ENCODE data around the gene ROBO1.
"Not testable (repeated sequence)": the region's sequence is repeated elsewhere in the genome, so short reads cannot be mapped to it uniquely, and the experiment has no call there.

ROBO1 gene

DNA sequence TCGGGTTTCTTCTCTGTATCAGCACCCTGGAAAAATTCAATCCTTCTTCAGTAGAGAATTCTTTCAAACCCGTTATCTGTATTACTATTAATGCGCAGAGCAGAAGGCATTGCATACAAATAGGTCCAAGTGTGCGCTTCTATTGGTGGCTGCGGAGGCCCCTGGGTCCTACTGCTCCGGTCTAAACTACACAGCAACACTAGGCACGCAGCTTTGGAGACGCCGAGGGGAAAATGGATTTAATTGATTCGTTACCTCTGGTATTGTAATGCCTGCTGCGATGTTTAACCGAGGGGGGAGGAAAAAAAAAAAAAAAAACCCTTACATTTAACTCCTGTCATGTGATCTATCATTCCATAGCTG is at the start of gene ROBO1:
ROBO1 (minus strand) TSS at position 94 of the 363 bp plus-strand sequence.
- no peak for DNase-seq

DNA sequence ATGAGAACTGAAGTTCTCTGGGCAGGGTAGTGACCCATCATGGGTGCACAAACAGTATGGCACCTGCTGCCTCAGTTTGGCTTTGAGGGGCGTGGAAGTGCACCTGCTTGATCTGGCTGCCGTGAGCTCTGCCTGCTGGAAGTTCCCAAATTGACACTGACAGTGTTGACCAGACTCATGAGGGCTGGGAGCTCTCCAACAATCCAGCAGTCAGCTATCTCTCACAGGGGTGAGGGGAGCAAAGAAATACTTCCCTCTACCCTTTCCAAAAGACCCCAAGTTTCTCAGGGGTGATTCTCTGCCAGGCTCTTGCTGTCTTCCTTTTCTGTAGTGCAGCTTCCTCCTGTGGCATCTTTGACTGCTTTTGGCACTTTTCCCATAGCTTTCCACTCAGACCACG is 49.4 kb upstream of the ROBO1 start:
- no peak for DNase-seq

DNA sequence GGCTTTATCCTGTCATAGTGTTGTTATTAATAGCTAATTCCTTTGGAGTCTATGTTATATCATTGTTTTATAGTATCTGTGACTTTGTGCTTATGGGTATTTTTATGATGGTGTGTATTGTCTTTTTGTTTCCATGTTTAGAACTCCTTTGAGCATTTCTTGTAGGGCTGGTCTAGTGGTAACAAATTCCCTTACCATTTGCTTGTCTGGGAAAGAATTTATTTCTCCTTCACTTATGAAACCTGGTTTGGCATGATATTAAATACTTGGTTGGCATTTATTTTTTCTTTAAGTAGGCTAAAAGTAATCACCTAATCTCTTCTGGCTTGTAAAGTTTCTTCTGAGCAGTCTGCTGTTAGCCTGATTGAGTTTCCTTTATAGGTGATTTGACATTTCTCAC is 47.7 kb upstream of the ROBO1 start:
- no peak for DNase-seq

DNA sequence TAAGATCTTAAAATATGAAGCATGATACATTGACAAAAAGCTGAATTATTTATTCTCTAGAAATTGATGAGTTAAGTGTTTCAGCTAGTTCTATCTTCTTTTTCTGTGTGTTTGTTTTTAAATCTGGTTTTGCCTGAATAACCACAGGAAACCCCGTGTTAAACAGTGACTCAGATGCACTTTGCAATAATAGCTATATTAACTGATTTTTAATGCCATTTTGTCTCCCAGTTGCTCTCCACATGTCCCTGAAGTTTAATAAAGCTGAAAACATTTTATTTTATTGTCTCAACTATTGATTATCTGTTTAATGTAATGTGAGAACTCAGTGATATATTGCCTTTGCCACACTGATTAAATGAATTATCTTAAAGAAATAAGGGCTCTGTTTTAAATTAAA is 42.8 kb upstream of the ROBO1 start:
- DNase-seq = no peak

DNA sequence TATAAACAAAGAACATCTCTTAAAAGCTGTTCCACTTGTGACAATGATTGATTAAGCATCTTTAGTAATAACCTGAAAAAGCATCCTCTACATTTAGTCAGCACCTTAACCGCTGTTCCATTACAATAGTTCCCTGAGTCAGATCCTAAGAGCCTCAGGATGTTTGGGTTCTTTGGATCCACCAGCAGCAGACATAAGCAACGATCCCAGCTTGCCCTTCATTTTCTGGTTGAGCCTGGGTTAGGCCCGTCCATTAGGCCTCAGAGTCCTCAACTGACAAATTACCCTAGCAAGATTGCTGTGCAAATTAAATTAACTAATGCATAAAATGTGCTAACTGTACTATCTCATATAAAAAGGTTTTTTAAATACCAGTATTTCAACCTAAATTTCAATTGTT is 42.3 kb upstream of the ROBO1 start:
- no peak for DNase-seq

DNA sequence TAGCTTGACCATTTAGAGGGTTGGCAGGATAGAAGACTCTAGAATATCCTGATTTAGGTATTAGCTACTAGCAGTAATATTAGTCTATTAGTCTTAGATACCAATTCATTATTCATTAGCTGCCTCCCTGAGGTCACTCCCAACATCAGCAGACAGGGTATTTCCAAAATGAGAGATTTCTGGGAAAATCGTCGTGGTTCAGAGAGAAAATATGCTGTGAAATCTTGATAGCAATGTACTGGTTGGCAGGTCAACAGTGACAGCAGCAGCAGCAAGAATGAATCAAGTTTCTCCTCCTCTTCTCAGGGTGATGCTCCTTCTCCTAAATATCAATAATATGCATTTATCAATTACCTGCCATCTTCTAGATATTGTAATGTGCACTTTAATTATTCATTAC is 41.3 kb upstream of the ROBO1 start:
- no peak for DNase-seq

DNA sequence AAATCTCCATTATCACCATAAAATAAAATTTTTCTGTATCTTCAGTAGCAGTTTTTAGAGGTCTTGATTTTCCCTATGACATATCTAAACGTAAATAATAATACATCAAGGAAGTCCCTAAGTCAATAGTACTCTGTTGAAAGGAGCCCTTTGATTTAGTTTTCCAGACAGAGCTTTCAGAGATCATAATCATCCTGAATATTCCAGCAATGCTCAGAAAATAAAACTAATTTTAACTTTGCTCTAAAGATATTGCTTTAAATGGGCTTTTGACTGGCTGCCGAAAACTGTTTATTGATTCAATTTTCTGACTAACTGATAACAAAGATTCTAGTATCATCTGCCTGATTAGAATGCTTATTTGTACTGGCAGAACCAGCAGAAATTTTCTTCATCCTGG is 40.7 kb upstream of the ROBO1 start:
- no peak for DNase-seq

DNA sequence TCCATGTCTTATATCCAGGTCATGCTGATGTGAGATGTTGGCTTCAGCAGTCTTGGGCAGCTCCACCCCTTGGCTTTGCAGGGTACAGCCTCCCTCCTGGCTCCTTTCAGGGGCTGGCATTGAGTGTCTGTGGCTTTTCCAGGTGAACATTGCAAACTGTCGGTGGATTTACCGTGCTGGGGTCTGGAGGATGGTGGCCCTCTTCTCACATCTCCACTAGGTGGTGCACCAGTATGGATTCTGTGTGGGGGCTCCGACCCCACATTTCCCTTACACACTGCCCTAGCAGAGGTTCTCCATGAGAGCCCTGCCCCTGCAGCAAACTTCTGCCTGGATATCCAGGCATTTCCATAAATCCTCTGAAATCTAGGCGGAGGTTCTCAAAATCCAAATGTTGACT is 22.4 kb upstream of the ROBO1 start:
- not testable (repeated sequence) for DNase-seq

DNA sequence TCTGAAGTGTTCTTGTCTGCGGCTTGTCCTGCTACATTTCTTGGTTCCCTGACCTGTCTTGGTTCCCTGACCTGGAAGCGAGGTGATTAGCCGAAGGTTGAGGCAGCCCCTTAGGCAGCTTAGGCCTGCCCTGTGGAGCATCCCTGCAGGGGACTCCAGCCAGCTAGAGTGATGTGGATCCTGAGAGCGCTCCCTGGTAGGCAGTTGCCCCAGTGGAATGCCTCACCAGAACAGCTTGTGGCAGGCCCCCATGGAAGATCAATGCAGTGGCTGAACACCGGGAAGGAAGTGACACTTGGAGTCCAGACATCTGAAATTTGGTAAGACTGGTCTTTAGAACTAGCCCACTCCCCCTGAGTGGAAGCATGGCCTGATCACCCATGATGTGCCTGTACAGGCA is 5.5 kb upstream of the ROBO1 start:
- DNase-seq = no peak

DNA sequence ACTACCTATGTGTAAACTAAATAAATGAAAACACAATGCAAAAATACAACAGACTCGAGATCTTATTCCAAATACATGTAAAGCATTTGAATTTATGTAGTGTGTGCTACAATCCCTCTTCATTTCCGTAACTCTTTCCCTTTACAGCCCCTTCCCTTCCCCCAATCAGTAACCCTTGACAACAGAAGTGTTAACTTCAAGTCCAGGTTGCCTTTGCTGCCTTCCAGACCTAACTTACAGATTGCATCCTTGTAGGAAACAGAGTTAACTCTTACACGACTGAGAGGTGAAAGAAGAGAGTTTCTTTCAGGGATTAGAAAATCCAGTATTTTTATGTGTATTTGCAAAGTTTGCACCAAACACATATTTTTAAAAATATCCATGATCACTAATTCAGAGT is 1.4 kb upstream of the ROBO1 start:
- DNase-seq = no peak

DNA sequence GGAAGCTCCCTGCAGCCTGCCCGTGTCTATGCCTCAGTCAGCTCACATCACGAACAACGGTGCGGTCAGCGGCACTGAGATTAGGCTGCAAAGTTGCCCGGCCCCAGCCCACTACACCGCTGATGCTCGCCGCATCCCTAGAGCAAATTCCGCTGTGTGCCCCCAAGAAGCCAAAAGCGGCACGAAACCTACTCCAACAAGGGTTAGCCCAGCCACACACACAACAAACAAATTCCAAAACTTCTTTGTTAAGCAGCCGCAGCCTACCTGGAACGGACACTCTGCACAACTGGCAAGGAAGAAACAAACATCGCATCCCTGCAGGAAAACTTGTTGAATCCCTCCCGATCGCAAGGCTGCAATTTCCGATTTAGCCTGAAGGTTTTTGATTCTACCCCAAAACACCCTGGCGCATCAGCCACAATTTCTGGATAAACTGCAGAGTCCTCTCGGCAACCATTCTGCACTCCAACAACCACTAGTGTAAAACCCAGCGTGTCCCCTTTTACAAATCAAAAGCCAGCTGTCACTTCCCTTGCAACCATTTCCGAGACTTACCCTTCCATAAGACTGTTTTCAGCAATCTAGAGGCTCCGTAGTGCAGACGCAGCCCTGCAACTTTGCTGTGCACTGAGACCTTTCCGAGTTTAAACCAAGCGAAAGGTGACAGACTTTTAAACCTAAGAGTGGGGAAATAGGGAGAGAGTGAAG is 449 bp downstream of the ROBO1 start:
- no peak for DNase-seq

DNA sequence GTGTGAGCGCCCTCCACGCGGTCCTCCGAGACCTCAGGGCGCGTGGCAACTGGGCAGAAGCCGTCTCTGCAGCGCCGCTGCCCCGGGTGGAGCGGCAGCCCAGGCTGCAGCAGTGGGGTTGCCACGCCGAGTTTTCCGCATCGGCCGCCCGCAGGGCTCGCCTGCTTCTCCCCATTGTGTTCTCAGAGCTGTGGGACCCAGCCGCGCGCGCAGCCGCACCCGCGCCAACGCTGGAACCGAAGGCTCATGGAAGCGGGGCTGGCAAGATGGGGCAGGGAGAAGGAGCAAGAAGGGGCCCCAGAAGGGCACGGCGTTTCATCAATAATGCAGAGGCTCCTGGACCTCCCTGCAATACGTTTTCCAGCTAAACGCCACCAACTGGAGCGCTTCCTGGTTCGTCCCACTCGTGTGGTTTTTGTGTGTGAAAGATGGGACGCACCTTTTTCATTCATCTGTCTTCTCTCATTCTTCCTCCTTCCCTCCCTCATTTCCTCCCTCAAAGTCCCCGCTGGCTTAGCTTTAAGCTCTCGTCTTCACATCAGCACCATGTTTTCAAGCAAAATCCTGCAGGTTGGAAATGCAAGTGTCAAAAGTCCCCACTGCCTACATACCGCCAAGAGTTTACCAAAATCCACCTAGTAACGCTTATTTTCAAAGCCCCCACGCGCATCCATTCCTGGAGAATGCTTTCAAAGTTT is 1.2 kb downstream of the ROBO1 start:
- DNase-seq = no peak

DNA sequence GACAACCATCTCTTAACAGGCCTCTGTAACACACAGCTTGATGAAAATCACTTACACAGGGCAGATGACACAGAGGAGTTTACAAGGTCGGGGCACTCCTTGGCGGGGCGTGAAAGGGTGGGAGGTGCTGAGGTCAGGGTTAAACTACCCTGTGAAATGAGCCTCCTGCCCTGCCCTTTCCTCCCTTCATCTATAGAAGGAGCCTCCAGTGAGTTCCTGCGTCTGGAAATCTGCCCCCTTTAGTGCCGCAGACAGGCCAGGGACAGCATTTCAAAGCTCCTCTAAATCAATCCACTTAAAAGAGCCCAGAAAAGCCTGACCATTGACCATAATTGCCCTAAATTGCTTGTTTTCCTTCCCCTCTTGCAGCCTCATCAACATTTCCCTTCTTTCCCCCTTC is 1.9 kb downstream of the ROBO1 start:
- no peak for DNase-seq

DNA sequence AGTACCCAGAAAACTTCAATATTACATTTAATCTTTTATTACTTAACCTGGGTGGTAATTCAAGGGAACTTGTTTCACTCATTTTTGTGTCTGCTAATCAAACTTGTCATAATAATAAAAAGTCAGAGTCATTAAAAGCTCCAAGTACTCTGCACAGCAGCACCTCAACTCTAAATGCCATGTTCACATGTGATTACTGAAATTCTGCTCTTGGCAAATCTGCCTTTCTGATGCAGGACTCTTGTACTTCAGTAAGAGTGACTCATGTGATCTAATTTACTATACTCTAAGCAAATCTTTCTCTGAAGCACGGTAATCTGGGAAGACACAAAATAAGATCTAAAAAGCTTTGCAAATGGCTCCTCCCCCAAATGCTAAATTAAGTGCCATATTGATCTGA is 6.4 kb downstream of the ROBO1 start:
- DNase-seq = no peak

DNA sequence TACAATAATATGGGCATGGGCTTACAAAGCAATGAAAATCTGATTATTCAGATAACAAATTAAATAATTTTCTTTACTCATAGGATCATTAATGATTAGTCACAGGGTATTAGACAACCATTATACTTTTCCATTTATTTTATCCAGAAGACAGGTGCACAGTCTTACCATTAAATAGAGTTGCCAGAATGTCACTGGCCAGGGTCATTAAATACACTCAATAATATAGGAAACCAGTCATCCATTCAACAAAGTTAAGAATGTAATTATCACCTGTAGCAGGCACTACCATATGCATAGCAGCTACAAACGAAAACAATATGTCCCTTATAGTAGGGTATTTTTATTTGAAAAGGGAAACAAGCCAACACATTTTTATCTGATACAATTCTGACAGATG is 16.1 kb downstream of the ROBO1 start:
- no peak for DNase-seq

DNA sequence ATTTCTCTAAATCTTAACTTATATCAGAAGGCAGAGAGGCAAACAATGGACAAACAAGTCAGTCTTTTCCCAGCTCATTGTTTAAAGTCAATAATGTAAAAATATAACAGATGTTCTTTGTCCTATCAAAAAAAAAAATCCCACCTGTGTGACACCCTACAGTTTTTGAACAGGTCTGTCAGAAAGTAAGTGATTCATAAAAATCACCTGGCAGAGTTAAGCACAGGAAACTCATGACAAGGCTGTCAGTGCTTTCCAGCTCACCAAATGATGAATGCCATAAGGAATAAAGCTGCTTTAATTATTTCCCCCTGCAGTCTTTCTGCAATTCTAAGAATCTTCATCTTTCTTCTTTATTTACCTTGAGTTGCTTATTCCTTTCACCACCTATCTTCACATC is 30.3 kb downstream of the ROBO1 start:
- DNase-seq = no peak

DNA sequence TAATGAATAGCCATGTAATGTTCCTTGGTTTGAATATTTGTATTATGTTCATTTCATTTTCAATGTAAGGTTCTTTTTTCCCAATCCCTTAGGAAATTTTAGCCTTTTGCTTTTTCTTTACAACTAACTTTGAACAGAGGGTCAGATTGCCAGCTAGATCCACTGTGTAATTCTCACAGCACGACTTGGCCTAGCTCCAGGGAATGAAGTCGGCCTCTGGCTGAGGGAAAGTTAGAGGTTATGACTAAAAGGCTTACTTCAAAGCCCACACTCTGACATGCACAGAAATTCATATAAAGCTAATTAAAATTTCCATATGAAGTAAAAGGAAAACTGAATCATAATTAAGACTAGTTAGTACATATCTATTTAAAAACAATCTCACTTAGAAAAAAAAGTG is 38.7 kb downstream of the ROBO1 start:
- no peak for DNase-seq

DNA sequence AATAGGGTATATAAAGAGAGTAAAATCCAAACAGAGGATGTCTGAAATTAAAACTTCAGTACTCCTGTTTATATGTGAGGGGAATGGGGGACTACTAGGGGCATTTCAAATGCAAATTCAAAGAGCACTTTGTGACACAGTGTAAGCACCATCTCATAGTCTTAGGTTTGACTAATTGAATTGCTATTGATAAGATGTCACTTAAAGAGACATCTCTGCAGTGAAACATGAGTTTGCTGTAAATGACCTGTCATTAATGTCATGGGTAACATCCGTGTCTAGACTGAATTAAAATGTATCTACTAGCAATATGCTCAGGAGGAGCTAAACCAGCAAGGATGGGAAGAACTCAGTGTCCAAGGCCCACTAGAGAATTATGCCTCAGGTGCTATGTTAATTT is 41.0 kb downstream of the ROBO1 start:
- DNase-seq = no peak

DNA sequence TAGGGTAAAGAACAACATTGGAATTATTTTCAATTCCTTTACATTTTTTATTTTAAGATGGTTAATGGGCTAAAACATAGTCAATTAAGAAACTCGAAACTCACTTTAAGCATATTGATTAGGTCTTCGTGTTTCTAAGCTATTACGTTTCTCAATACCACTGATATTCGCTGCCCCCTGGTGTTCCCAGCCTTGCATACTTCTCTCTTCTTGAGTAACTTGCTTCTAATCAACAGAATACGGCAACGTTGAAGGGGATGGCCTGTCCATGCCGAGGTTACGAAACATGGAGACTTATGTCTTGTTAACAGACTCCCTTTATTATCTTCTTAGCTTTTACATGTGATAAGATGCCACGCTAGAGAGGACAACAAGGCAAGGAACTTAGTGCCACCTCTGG is 43.6 kb downstream of the ROBO1 start:
- no peak for DNase-seq

DNA sequence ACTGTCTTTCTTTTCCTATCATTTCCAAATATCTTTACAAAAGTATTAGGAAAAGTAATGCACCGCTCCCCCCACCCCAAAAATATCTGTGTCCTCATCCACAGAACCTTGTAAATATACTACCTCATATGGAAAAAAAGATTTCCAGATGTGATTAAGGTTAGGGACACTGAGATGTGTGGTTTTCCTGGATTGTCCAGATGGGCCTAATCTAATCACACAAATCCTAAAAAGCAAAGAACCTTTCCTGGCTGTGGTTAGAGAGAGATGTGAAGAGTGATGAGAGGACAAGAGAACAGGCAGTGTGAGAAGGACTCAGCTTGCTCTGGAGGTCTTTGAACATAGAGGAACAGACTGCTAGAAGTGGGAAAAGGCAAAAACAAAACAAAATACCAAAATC is 77.7 kb downstream of the ROBO1 start:
- DNase-seq = no peak

DNA sequence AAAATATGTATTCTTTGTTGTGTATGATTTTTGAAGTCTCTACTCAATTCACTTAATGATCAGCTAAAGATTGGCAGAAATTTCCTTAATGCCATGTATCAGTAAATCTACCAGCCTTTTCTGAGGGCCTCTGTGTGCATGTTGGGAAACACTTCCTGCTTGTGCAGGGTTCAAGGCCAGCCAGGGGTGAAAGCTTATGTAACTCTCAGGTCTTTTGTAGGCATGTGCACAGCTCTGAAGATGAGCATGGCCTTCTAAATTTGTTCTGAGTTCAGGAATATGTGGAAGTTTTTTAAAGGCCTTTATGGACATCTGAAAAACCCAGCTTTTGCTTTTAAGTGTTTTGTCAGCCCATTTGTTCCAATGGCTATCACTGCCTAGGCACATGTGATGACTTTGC is 82.7 kb downstream of the ROBO1 start:
- no peak for DNase-seq

DNA sequence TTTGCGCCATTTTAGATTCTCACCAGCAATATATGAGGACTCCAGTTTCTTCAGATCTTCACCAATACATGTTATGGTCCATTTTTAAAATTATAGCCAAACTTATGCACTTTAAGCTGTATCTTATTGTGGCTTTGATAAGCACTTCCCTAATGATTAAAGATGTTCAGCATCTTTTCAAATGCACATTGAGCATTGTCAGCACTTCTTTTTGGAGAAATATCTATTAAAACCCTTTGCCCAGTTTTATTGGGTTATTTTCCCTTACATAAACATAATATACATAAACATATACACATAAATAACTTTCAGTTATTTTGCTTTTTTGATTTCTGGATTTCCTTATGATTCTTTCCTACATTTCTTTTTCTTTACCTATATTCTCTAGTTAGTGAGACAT is 83.8 kb downstream of the ROBO1 start:
- no peak for DNase-seq

DNA sequence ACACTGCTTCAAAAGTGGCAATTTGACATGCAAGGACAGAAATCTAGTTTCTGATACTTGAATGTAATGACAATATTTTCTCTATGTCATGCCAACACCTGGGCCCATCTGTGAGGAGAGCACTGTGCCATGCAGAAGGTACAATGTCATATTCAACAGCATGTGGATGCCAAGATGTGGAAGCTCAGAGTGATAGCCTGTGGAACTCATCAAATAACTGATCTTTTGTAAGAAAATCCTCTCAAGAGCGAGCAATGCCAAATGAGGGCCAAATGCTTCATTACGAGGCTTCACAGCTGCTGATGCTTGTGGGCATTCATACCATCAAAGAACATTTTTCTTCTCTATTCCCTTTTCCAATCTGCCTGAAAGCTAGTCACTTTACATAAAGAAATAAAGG is 95.1 kb downstream of the ROBO1 start:
- DNase-seq = no peak

DNA sequence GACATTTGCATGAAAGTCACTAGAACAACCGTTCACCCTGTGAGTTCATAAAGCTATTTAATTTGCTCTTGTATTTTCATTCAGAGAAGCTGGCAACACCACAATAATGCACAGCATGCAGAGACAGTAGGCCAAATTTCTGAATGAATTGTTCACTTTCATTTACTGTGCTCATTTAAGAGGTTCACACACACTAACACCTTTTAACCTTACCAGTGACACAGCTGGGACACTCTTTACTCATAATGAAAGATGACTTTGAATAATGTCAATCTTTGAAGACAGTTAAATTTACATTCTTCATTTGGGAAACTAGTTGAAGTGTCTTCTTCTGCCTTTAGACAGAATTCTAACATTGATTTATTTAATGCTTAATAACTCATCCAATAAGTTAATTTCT is 95.7 kb downstream of the ROBO1 start:
- DNase-seq = no peak

DNA sequence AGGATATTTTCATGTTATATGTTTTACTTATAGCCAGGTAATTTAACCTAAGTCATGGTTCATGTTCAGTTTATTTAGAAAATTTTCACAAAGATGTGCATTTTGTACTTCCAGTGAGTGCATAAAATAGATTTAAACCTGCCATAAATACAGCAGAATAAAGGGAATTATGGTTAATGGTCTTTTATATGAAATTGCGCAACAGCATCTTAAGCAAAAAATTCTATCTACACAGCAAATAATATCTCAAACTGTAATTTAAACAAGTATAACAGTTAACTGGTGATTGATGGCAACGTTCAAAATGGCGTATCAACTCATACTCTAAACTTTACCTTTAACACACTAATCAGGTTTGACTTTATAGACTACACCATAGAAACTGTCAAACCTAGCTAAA is 97.6 kb downstream of the ROBO1 start:
- DNase-seq = no peak
